ENCODE data around the gene SAT2. TPM values are rescaled to one million over a fixed set of nuclear protein-coding genes. Genes with fewer than 3 reads are reported as not detected.

SAT2 gene
- total and polyA plus RNA-seq, 2 of the 13 experiments (the other 11 are each of a cell fraction or from before 2014, with no cell fraction given) = 37.6 to 93.7 TPM

Small RNAs within 50 kb of the gene (small RNA-seq; reads per million reads assigned to genes)
- 0 reads per million in 3 experiments for gene CD68 (ENCODE audit: insufficient read depth in 2 of 3, insufficient read length in 3 of 3, low read depth in 2 of 3, low replicate concordance in 1 of 3)
- gene SNORD10 (ENCODE audit: insufficient read depth in 2 of 3, insufficient read length in 3 of 3, low read depth in 2 of 3, low replicate concordance in 1 of 3) = 0 reads per million in 3 experiments

Other genes with a start within 250 kb of the SAT2 start
- gene TNK1, start 246.7 kb downstream of the SAT2 start, total RNA-seq (2016; rRNA removed; fragmentation: Illumina TruSeq; extraction: Trizol) = 1.7 and 2.0 TPM in 2 replicates
- gene TNK1, start 246.7 kb downstream of the SAT2 start, polyA plus RNA-seq (2011; rRNA removed) = 3.5 and 3.7 TPM in 2 replicates
- 5.6 and 6.0 TPM in 2 replicates for gene PLSCR3, start 233.3 kb downstream of the SAT2 start, total RNA-seq (2016; rRNA removed; fragmentation: Illumina TruSeq; extraction: Trizol)
- gene PLSCR3, start 233.3 kb downstream of the SAT2 start, polyA plus RNA-seq (2011; rRNA removed) = 6.1 and 6.2 TPM in 2 replicates
- gene TMEM256, start 223.7 kb downstream of the SAT2 start, total RNA-seq (2016; rRNA removed; fragmentation: Illumina TruSeq; extraction: Trizol) = 231 and 246 TPM in 2 replicates
- gene TMEM256, start 223.7 kb downstream of the SAT2 start, polyA plus RNA-seq (2011; rRNA removed) = 240 and 252 TPM in 2 replicates
- 1.4 and 1.9 TPM in 2 replicates for gene NLGN2, start 220.0 kb downstream of the SAT2 start, total RNA-seq (2016; rRNA removed; fragmentation: Illumina TruSeq; extraction: Trizol)
- 11.0 and 15.1 TPM in 2 replicates for gene NLGN2, start 220.0 kb downstream of the SAT2 start, polyA plus RNA-seq (2011; rRNA removed)
- not detected in 2 replicates for gene SPEM1, start 207.5 kb downstream of the SAT2 start, total RNA-seq (2016; rRNA removed; fragmentation: Illumina TruSeq; extraction: Trizol)
- gene SPEM1, start 207.5 kb downstream of the SAT2 start, polyA plus RNA-seq (2011; rRNA removed) = not detected in 2 replicates
- not detected in 2 replicates for gene SPEM2, start 202.2 kb downstream of the SAT2 start, total RNA-seq (2016; rRNA removed; fragmentation: Illumina TruSeq; extraction: Trizol)
- gene SPEM2, start 202.2 kb downstream of the SAT2 start, polyA plus RNA-seq (2011; rRNA removed) = not detected in 2 replicates
- gene SPEM3, start 199.0 kb downstream of the SAT2 start, total RNA-seq (2016; rRNA removed; fragmentation: Illumina TruSeq; extraction: Trizol) = not detected in 2 replicates
- not detected in 2 replicates for gene SPEM3, start 199.0 kb downstream of the SAT2 start, polyA plus RNA-seq (2011; rRNA removed)
- gene TMEM102, start 192.4 kb downstream of the SAT2 start, total RNA-seq (2016; rRNA removed; fragmentation: Illumina TruSeq; extraction: Trizol) = 2.0 and 3.1 TPM in 2 replicates
- 1.6 and 2.8 TPM in 2 replicates for gene TMEM102, start 192.4 kb downstream of the SAT2 start, polyA plus RNA-seq (2011; rRNA removed)
- gene FGF11, start 188.3 kb downstream of the SAT2 start, total RNA-seq (2016; rRNA removed; fragmentation: Illumina TruSeq; extraction: Trizol) = 0.20 and 0.55 TPM in 2 replicates
- gene FGF11, start 188.3 kb downstream of the SAT2 start, polyA plus RNA-seq (2011; rRNA removed) = 7.0 and 7.6 TPM in 2 replicates
- gene CHRNB1, start 182.8 kb downstream of the SAT2 start, total RNA-seq (2016; rRNA removed; fragmentation: Illumina TruSeq; extraction: Trizol) = 3.6 and 5.4 TPM in 2 replicates
- 33.7 and 39.6 TPM in 2 replicates for gene CHRNB1, start 182.8 kb downstream of the SAT2 start, polyA plus RNA-seq (2011; rRNA removed)
- gene ZBTB4, start 148.2 kb downstream of the SAT2 start, total RNA-seq (2016; rRNA removed; fragmentation: Illumina TruSeq; extraction: Trizol) = 3.3 and 4.3 TPM in 2 replicates
- gene ZBTB4, start 148.2 kb downstream of the SAT2 start, polyA plus RNA-seq (2011; rRNA removed) = 7.4 and 7.9 TPM in 2 replicates
- 0.07 TPM in 1 of 2 replicates, not detected in the other for gene SLC35G6, start 146.4 kb downstream of the SAT2 start, total RNA-seq (2016; rRNA removed; fragmentation: Illumina TruSeq; extraction: Trizol)
- gene SLC35G6, start 146.4 kb downstream of the SAT2 start, polyA plus RNA-seq (2011; rRNA removed) = 0.04 TPM in 1 of 2 replicates, not detected in the other
- gene POLR2A, start 143.5 kb downstream of the SAT2 start, total RNA-seq (2016; rRNA removed; fragmentation: Illumina TruSeq; extraction: Trizol) = 17.8 and 63.2 TPM in 2 replicates
- gene POLR2A, start 143.5 kb downstream of the SAT2 start, polyA plus RNA-seq (2011; rRNA removed) = 17.2 and 18.3 TPM in 2 replicates
- 0.73 and 0.93 TPM in 2 replicates for gene TNFSF12, start 78.8 kb downstream of the SAT2 start, total RNA-seq (2016; rRNA removed; fragmentation: Illumina TruSeq; extraction: Trizol)
- gene TNFSF12, start 78.8 kb downstream of the SAT2 start, polyA plus RNA-seq (2011; rRNA removed) = 6.3 and 7.2 TPM in 2 replicates
- gene TNFSF13, start 69.1 kb downstream of the SAT2 start, total RNA-seq (2016; rRNA removed; fragmentation: Illumina TruSeq; extraction: Trizol) = 1.7 and 2.5 TPM in 2 replicates
- gene TNFSF13, start 69.1 kb downstream of the SAT2 start, polyA plus RNA-seq (2011; rRNA removed) = 3.3 TPM in 2 replicates
- 64.5 and 75.4 TPM in 2 replicates for gene SENP3, start 65.9 kb downstream of the SAT2 start, total RNA-seq (2016; rRNA removed; fragmentation: Illumina TruSeq; extraction: Trizol)
- gene SENP3, start 65.9 kb downstream of the SAT2 start, polyA plus RNA-seq (2011; rRNA removed) = 55.8 and 57.3 TPM in 2 replicates
- 4.1 and 10.3 TPM in 2 replicates for gene CD68, start 48.2 kb downstream of the SAT2 start, total RNA-seq (2016; rRNA removed; fragmentation: Illumina TruSeq; extraction: Trizol)
- 104 and 124 TPM in 2 replicates for gene CD68, start 48.2 kb downstream of the SAT2 start, polyA plus RNA-seq (2011; rRNA removed)
- 59.5 and 112 TPM in 2 replicates for gene MPDU1, start 44.0 kb downstream of the SAT2 start, total RNA-seq (2016; rRNA removed; fragmentation: Illumina TruSeq; extraction: Trizol)
- 127 and 167 TPM in 2 replicates for gene MPDU1, start 44.0 kb downstream of the SAT2 start, polyA plus RNA-seq (2011; rRNA removed)
- gene SOX15, start 37.7 kb downstream of the SAT2 start, total RNA-seq (2016; rRNA removed; fragmentation: Illumina TruSeq; extraction: Trizol) = 0.18 TPM in 1 of 2 replicates, not detected in the other
- 0.07 and 0.17 TPM in 2 replicates for gene SOX15, start 37.7 kb downstream of the SAT2 start, polyA plus RNA-seq (2011; rRNA removed)
- gene FXR2, start 12.9 kb downstream of the SAT2 start, total RNA-seq (2016; rRNA removed; fragmentation: Illumina TruSeq; extraction: Trizol) = 13.4 and 24.4 TPM in 2 replicates
- gene FXR2, start 12.9 kb downstream of the SAT2 start, polyA plus RNA-seq (2011; rRNA removed) = 20.9 and 26.8 TPM in 2 replicates
- 1.6 and 4.0 TPM in 2 replicates for gene SHBG, start 2.3 kb upstream of the SAT2 start, total RNA-seq (2016; rRNA removed; fragmentation: Illumina TruSeq; extraction: Trizol)
- gene SHBG, start 2.3 kb upstream of the SAT2 start, polyA plus RNA-seq (2011; rRNA removed) = 6.1 and 10.2 TPM in 2 replicates
- gene ATP1B2, start 23.1 kb upstream of the SAT2 start, total RNA-seq (2016; rRNA removed; fragmentation: Illumina TruSeq; extraction: Trizol) = not detected in 2 replicates
- 0.04 TPM in 1 of 2 replicates, not detected in the other for gene ATP1B2, start 23.1 kb upstream of the SAT2 start, polyA plus RNA-seq (2011; rRNA removed)
- gene TP53, start 59.7 kb upstream of the SAT2 start, total RNA-seq (2016; rRNA removed; fragmentation: Illumina TruSeq; extraction: Trizol) = 29.9 and 35.0 TPM in 2 replicates
- 17.1 and 19.8 TPM in 2 replicates for gene TP53, start 59.7 kb upstream of the SAT2 start, polyA plus RNA-seq (2011; rRNA removed)
- 18.1 and 19.5 TPM in 2 replicates for gene WRAP53, start 60.7 kb upstream of the SAT2 start, total RNA-seq (2016; rRNA removed; fragmentation: Illumina TruSeq; extraction: Trizol)
- 7.0 and 7.2 TPM in 2 replicates for gene WRAP53, start 60.7 kb upstream of the SAT2 start, polyA plus RNA-seq (2011; rRNA removed)
- 0.07 TPM in 1 of 2 replicates, not detected in the other for gene EFNB3, start 77.4 kb upstream of the SAT2 start, total RNA-seq (2016; rRNA removed; fragmentation: Illumina TruSeq; extraction: Trizol)
- gene EFNB3, start 77.4 kb upstream of the SAT2 start, polyA plus RNA-seq (2011; rRNA removed) = 0.18 and 0.25 TPM in 2 replicates
- gene DNAH2, start 89.9 kb upstream of the SAT2 start, total RNA-seq (2016; rRNA removed; fragmentation: Illumina TruSeq; extraction: Trizol) = not detected in 2 replicates
- gene DNAH2, start 89.9 kb upstream of the SAT2 start, polyA plus RNA-seq (2011; rRNA removed) = not detected in 2 replicates
- gene KDM6B, start 206.4 kb upstream of the SAT2 start, total RNA-seq (2016; rRNA removed; fragmentation: Illumina TruSeq; extraction: Trizol) = 2.1 and 2.2 TPM in 2 replicates
- gene KDM6B, start 206.4 kb upstream of the SAT2 start, polyA plus RNA-seq (2011; rRNA removed) = 1.3 and 1.9 TPM in 2 replicates
- gene TMEM88, start 227.2 kb upstream of the SAT2 start, total RNA-seq (2016; rRNA removed; fragmentation: Illumina TruSeq; extraction: Trizol) = 0.31 TPM in 1 of 2 replicates, not detected in the other
- gene TMEM88, start 227.2 kb upstream of the SAT2 start, polyA plus RNA-seq (2011; rRNA removed) = 0.66 and 0.84 TPM in 2 replicates
- 91.6 and 105 TPM in 2 replicates for gene NAA38, start 229.7 kb upstream of the SAT2 start, total RNA-seq (2016; rRNA removed; fragmentation: Illumina TruSeq; extraction: Trizol)
- 43.9 and 46.9 TPM in 2 replicates for gene NAA38, start 229.7 kb upstream of the SAT2 start, polyA plus RNA-seq (2011; rRNA removed)
- 17.0 and 21.4 TPM in 2 replicates for gene CYB5D1, start 230.2 kb upstream of the SAT2 start, total RNA-seq (2016; rRNA removed; fragmentation: Illumina TruSeq; extraction: Trizol)
- 7.9 and 8.9 TPM in 2 replicates for gene CYB5D1, start 230.2 kb upstream of the SAT2 start, polyA plus RNA-seq (2011; rRNA removed)

Measured in HepG2 (cell line).